Cerebellar cortex (tissue), 1 donor: ENCODE measurements around the gene C3orf18.

Experiments
- DNase-seq: peaks from one replicate; pipeline ENCODE4 v3.0.0-alpha.2; 2015; ENCODE audit warnings: low spot score

C3orf18 gene

DNA sequence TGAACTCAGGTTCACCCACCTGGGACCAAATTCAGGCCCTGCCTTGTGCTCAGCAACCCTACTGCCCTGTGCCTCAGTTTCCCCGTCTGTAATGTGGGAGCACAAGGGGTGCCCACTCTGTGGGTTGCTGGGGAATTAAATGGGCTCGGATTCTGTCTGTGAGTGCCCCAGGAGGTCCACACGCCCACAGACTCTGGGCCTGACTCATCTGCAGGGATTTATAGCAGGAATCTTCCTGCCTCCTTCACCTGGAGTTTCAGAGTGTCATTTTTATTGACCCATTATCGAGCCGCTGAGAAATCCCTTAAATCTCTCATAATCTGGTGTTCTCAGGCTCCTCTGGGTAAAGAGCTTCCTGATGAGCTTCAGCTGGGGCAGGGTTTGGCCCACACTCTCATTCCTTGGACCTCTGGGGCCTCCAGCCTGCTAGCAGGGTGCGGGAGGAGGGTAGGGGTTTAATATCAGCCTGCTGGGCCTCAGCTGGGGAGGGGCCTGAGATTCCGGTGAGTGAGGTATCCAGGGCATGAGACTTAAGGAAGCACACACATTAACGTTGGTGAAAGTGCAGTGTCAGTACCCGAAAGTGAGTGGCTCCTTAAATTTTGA, 16.4 kb downstream of the C3orf18 start:
- no peak for DNase-seq

DNA sequence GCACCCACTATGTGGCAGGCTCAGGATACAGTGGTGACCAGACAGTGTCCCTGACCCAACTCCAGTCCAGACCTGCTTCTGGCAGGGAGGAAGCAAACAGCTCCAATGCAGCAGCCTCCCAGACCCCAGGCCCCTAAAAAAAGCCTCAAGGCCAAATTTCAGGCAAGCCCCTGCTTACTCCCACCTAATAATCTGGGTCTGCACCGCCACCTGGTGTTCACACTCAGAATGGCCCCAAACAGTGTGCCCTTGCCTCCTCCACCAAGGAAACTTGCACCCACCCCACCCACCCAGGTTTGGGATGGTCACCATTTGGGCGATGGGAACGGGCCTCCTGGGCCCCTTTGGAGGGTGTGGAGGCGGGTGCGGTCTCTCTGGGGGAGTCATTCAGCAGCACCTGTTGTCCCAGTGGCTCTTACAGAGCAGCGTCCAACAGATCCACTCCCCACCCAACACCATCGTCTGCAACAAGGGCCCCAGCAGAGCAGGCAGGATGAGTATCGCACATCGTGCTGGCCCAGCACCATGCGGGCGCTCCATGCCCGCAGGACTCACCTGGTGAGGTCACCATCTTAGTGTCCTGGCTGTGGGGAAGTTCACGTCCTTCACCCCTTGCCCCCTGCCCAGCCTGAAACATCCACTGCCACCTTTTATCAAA, 17.3 kb downstream of the C3orf18 start:
- DNase-seq: peak; percentile 60

DNA sequence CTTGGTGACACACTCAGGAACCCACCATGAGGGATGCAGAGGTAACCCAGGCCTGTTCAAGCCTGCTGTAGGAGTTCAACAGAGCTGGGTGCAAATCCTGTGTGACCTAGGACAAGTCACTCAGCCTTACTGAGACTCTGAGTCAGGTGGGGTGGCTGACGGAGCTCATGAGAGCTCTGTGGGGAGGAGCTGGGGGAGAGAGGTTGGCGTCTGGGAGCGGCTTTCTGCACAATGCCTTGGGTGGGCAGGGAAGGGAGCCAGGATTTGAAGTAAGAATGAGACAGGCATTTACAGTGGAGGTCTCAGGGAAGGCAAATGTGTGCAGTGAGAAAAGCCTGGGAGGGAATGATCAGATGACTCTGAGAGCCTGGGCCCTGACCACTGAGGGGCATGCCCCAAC, 18.3 kb downstream of the C3orf18 start:
- DNase-seq: no peak

DNA sequence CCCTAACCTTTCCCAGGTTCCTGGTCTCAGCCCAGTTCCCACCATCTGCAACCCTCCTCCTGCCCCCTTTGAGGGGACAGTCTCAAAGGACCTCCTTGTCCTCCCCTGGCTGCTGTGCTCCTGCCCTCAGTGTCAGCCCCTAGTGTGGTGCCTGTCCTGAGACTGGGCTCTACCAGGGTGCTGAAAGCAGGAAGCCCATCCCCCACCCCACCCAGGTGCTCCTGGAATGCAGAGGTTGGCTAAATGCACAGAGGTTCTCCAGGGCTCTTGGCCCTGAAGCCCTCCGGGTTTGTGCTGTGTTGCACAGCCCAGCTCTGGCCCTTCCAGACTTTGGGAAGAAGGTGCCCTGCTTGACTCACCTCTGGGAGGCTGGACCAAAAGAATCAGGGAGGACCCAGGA, 21.8 kb downstream of the C3orf18 start:
- DNase-seq: no peak

DNA sequence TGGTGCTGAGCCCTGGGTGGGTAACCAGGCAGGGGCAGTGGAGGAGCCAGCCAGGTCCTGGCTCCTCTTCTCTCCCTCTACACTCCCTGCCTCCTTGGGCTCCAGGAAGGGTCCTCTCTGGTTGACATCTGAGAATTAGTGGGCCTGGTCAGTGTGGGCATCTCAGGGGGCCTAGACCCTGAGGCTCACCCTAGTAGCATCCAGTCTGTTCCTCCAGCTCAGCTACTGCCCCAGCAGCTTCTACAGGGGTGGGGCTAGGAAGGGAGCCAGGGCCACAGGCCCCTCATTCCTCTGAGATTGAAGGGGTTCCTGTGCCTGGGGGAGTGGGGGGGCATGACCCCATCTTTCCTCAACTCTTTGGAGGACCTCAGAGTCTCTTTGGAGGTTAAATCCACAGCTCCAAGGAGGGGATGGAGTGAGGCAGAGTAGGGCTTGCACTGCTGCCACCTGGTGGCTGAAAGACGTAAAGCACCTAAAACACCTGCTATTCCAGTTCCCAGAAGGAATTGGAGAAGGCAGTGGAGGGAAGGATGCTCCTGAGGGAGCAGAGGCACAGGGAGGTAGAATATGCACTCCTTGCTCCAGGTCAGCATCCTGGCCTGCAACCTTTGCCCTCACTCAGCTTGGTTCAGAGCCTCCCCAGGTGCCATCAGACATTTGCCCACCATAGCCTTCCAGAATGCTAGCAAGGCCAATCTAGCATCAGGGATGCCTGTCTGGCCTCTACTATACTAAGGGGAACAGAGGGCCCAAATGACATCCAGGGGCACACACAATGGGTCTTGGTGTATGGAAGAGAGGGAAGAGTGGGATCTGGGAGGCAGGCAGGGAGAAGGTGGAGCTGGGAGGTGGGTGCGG, 25.1 kb downstream of the C3orf18 start:
- peak; percentile 87 for DNase-seq

DNA sequence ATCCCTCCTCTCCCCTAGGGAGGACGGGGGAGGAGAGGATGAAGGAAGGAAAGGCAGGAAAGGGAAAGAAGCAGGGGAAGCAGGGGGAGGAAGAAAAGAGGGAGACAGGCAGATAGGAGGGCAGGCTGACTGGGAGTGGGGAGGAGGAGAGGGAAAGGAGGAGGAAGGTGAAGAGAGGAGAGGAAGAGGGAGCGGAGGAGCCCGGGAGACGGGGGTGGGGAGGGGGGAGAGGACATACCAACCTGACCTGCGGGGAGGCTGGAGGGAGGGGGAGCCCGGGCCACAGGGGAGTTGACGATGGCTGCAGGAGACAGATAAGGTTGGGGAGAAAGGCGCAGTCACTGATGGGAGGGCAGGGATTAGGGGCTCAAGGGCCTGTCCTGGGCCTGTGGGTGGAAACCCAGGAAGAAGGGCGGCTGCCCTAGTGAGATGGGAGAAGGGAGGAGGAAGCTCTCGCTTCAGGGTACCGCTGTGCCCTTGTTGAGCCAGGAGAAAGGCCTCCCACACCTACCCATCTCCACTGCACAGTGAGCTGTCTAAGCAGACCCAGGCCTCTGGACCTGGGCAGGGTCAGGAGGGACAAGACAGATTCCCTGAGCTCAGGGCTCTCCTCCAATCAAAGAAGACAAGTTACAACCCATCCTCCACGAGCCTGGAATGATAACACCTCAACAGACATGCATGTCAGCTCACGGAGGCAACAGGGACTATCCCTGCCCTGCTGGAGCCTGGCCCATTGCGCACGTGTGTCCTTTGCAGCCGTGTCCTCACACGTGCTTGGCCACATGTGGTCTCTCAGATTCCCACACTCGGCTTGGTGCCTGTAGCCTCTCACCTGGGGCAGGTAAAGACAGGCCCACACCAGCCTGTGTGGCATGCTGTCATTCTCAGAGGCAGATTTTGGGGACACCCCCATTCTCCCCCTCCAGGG, 27.9 kb downstream of the C3orf18 start:
- DNase-seq: no peak

DNA sequence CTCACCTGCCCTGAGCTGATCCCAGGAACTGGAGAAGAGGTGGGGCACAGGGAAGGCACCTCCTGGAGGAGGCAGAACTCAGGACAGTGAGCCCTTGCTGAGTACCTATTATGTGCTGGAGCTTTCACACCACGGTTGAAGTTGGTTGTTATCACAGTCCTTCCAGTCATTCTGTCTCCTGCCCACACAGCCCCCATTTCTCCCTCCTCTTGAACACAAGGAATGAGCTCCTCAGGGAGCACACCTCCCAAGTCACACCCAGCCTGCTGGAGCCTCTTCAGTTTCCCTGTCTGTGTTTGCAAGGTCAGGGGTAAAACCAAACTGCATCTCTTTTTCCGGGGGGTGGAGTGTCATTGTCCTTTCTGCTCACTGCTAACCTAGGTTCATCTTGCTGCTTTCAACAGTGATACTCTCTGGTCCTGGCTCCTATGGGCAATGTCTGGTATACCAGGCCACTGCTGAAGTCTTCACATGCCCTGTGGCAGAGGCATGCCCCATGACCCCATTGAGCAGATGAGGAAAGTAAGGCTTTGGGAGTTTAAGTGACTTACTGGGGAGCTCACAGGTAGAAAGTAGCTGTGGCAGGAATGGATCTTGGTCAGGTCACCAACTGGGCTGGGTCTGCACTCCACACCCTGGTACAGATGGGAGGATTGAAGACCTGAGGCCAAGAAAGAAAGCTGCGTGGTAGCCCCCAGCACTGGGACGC, 30.0 kb downstream of the C3orf18 start:
- no peak for DNase-seq

DNA sequence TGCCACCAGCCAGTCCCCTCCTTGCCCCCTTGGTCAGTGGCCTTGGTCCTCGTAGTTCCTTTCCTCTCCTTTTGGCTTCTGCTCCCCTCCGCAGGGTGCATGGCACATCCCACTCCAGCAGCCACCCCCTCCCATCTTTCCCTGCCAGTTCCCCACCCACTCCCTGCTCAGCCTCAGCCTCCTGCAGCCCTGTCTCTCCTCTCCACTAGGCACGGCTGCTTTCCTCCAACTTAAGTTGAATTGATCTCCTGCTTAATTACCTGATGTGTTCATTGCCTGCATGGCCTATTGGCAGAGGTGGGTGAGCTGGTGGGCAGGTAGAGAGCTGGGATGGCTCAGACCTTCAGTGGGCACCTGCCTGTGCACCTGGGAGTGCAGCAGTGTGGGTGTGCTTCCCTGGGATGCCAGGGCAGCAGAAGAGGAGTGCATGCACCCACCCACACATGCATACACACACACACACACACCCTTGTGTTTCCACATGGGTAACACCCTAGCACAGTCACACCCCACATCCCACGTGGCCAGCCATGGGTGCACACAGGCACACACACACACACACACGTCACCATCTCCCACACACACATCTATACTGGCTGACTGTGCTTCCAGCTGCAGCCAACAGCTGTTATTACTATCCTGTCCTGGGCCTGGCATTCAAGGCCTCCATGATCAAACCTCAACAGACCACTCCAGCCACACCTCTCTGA, 30.9 kb downstream of the C3orf18 start:
- DNase-seq: no peak

DNA sequence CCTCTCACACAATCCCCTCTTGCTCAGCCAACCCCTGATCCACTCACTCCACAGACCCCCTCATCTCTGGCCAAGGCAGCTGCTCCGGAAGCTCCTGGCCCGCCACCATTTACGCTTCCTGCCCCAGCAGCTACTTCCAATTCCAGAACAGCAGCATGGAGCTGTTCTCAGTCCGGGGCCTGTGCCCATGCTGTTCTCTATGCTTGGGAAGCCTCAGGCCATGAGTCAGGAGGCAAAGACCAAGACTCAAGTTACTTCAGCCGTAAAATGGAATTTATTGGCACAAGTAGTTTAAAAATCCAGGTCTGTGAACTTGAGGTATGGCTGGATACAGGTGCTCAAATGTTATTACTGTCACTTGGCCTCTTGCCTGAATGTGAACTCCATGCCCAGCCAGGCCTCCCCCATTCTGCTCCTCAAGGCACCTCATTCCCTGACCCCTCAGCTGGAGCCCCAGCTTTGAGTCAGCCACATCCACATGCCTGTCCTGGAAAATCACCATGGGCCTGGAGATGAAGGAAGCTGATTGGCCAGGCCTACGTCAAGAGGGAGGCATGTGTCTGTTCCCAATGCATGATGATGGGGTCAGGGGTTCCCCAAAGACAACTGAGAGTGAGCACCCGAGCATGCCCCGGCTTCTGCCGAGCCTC, 32.7 kb downstream of the C3orf18 start:
- DNase-seq: no peak

DNA sequence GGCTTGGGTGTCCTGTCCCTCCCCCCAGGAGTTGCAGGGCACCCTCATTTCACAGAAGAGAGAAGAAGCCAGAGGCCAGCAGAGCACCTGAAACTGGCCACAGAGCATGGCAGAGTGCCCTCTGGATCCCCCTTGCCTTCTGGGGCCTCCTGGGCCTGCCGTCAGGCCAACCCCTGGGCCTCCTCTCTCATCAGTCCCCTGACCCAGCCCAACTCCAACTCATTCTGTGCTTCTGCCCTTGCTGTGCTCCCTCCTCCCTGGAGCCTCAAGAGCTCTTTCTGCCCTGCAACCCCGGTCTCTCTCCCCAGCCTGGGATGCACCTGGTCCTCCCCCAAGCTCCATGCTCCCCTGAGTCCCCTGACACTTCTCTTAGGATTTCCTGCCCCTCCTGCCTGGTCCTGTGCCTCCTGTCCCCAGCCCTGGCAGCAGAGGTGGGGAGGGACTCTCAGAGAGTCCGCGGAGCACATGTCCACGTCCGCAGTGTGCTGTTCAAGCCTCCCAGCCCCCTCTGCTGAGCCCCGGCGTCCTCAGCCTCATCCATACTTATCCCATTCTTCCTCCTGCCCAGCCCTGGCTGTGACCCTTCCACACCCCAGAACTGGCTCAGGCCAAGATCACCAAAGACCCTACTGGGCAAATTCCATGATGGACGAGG, 33.6 kb downstream of the C3orf18 start:
- DNase-seq: no peak

DNA sequence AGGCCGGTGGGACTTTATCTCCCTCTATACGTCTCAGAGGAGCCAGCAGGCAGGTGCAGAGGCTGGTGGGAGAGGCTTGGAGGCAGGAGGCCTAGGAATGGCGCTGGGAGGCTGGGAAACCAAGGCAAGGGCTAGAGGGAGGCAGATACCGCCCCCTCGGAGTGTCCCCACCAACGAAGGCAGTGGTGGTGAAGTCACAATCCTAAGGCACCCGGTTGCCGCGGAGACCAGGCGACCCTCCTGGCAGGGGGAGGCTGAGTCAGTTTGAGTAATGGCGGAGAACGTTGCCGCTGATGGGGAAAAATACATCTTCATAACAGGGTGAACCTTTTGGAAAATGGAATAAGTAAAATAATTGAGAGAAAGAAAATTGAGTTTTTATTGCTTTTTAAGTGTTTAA, 34.2 kb downstream of the C3orf18 start:
- DNase-seq: no peak

DNA sequence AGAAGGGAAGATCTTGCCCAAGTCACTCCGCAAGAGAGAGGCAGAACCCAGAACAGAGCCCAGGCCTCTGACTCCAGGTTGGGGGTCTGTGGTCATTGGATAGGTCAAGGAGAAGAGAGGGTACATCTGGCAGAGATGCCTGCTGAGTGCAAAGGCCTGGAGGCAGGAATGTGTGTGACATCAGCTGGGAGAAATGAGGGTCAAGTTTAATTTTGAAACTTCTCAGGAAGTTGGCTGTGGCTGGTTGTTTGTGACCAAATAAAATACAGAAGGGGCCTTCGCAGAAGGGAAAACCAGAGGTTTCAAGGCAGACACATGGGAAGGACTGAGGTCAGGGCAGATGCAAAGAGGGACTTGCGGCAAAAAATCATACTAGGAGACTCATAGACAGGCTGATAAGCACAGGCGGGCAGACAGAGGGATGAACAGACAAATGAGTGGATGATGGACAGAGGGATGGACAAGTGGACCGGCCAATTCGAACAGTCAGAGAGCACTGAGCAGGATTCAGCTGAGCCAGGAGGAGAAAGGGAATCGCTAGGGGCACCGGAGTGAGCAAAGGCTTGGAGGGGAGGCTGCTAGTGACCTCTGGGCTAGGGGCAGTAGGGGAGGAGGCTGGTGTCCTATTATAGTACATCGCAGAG, 35.4 kb downstream of the C3orf18 start:
- no peak for DNase-seq

DNA sequence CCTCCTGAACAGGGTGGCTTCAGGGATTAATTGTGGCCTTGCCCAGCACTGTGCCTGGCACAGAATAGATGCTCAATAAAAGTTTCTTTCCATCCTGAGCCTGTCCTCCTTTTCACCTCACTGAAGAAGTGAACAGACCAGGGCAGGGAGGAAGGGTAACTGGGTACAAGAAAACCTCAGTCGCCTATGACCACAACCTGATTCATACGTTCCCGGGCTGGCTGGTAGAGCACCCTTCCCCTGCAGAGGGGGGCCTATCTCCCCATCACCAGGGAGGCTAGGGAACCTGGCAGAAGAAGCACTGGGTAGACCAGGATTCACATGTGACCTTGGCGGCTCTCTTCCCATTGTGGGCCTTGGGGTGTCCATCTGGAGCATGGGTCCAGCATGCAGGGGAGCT, 36.3 kb downstream of the C3orf18 start:
- no peak for DNase-seq

DNA sequence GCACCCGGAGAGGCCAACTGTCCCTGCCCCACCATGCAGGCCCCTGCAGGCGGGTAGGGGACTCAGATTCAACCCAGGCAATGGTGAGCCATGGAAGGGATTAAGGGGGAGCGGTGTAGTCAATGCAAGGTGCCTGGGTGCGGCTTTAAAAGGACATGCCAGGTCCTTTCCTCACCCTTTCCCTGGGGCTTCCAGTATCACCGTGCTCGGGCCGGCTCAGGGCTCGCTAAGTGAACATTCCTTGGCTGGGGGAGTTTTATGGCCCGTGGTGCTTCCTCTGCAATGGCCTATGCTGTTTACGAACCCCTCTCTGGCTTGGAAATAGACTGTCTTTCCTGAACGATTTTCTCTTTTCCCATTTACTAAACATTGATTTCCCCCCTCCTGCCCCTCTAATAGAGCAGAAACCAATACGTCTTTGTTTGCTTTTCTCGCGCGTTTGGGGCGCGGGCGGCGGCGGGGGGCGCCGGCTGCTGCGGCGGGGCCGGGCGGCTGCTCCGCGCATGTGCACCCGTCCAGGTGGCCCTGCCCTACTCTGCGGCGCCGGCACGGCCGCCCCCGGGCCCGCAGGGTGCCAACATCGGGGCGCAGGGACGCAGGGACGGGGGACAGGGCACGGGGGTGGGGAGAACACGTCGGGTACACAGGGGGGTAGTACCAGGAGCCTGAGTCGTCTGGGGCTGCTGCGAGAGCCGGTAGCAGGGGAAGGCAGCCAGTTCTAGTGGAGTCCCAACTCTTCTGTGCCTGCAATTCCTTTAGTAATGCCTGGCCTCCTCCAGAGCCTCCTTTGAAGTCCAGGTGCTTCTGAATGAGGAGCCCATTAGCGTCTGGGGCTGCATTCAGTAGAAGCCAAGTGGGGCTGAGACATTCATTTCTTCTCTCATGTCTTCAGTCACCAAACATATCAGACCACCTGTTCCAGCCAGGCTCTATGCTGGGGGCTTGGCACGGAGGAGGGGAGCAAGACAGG, 37.3 kb downstream of the C3orf18 start:
- no peak for DNase-seq

DNA sequence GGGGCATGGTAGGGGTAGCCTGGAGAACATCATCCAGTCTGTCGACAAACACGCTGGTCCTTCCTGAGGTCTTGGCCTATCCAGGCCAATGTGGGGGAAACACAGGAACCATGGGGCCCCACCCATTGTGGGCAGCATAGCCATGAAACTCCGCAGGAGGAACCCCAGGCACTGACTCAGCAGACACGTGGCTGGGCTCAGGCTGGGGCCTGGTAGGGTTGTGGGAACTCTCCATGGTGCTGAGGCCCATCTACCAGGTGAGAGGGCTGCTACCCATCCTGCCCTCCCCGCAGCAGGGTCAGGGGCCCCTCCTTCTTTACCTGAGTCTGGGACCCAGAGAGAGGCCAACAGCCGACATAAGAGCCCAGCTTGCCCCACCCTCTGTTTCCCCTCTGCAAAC, 41.6 kb downstream of the C3orf18 start:
- DNase-seq: no peak

DNA sequence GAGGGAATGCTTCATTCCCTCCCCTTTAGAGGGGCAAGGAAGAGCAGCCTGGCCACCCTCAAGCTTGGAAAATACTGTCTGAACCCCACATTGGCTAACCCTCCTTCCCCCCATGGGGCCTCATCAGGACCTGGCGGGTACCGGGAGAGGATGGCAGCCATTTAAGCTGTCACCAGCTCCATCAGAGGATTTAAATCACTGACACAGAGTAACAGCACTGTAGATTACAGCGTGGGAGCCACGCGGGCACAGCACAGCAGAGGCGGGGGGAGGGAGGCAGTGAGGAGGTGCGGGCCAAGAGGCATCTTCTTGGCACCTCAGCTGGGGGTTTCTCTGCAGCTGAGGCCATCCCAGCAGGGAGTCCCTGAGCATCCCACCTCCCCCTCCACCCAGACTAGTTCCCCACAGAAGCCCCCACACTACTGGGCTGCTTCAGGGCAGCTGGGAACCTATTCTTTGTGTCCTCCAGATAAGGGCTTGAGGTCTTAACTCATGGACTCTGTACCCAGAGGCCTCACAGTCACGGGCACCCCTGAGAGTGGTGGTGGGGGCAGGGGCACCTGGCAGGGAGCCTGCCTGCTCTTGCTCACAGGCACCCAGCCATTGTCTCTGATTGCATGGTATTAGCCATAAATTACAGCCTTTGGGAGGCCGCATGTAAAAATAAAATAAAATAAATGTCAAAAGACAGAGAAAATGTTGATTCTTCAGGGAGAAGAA, 42.2 kb downstream of the C3orf18 start:
- DNase-seq: no peak

DNA sequence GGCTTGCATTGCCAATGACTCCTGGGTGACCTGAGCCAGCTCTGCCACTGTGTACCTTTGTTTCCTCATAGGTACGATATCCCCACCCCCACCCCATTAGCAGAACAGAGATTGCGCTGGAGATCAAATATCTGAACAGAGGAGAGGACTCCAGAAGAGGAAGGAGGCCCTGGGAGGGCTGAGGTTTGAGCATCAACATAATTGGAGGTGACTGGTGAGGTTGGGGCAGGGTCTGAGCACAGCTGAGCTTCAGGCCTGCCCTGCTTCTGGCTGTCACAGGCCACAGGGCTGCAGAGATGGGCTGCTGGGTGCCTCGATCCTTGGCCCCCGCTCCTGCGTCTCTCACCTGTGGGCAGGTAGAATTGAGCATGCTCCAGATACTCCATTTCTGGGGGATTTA, 42.8 kb downstream of the C3orf18 start:
- no peak for DNase-seq
